ENCODE results near the gene CPLX4. TPM values are rescaled to one million over a fixed set of nuclear protein-coding genes. Genes with fewer than 3 reads are reported as not detected.

The CPLX4 gene
- total RNA-seq = not detected in 2 replicates

GRCh38 chr18:59318460-59319050 is at the start of gene CPLX4:
Gene CPLX4, minus strand, starts transcription at chr18:59318649. Its CDS starts 187 bp downstream, at chr18:59318462.

DNA sequence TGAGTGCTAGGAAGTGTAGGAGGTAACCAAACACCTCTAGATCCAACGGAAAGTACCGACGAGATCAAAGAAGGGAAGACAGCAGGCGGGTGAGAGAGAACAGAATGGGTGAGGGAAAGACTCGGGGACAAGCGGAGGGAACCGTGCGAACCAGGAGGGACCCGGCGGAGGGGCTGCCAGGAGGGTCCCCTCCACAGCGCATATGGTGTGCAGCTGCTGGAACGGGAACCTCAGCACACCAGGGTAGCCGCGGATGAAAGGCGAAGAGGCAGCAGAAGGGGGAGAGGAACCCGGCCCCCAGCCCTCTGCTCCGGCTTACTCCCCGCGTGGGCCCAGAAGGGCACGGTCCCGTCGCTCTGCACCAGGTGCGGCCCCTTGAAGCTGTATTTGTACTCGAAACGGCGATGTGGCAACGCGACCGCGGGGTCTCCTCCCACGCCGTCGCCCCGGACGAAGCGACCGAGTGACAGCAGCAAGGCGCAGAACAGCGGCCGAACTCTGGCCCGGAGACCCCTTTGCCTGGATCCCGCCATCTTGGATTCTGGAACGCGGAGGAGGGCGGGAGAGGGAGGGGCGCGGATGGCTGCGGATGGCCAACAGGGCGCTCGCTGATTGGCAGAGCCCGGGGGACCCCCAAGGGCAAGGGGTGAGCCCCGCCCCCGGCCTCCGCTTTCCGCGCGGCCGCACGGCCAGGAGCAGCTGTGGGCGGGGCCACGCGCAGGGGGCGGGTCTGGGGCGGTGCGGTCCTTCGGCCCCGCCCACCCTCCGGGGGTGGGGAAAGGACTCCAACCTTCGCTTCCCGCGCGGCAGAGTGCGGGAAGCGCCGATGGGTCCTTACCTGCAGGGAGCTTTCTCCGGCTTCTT is 40.5 kb upstream of the CPLX4 start, which contains the start of gene LMAN1:
Gene LMAN1, minus strand, starts transcription at position 554 of the 864 bp plus-strand sequence. Its CDS starts 21 bp downstream, at position 533.

DNA sequence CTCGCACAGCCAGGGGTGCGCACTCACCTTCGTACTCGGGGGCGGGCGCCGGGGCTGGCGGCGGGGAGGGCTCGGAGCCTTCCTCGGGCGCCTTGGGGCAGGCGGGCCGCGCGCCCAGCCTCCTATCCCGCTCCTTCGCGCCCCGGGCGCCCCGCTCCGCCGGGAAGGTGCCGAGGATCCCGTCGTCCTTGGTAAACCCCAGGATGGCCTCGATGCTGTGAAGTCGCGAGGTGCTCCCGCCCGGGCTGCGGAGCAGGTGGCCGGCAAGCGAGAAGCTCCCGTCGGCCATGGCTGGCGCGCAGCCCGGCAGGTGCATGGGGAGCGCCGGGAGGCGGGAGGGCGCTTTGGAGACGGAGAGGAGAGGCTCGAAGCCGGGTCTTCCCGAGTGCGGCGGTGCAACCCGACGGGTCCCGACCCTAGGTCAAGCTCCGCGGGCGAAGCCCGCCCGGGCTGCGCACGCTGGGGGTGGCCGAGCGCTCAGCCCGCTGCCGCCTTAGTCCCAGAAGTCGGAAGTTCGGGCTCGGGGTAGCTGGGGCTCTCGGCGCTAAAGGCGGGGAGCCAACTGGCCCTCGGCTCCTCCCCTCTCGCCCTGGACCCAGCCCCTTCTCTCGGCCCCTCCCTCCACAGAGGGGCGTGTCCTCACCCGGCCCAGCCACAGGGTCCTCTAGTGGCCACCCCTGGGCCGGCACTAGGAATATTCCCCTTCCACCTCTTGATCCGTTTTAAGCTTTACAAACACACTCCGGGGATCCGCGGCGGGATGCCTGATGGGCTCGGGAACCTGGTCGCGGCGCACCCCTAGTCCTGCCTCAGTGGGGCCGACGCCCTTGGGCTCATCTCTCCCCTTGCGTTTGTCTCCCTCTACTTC is 45.3 kb downstream of the CPLX4 start, which contains the start of gene RAX:
Gene RAX, minus strand, starts transcription at position 564 of the 868 bp plus-strand sequence. Its CDS starts 248 bp downstream, at position 316.

Other genes with a start within 250 kb of the CPLX4 start
- gene SEC11C, start 178.8 kb downstream of the CPLX4 start, total RNA-seq = 7.7 and 18.2 TPM in 2 replicates
- gene GRP, start 98.5 kb downstream of the CPLX4 start, total RNA-seq = not detected in 2 replicates
- not detected in 2 replicates for gene RAX, start 45.2 kb downstream of the CPLX4 start, total RNA-seq
- gene LMAN1, start 40.6 kb upstream of the CPLX4 start, total RNA-seq = 116 and 144 TPM in 2 replicates

Measured in pericardium fibroblast (primary cell).